PC-3 (cell line): ENCODE data around the gene ALCAM. TPM values are rescaled to one million over a fixed set of nuclear protein-coding genes. Genes with fewer than 3 reads are reported as not detected.

Experiments
- ATAC-seq: fragments of 200-7000 bp; cut with Tn5 transposase; 2 replicates; pipeline ENCODE4 v1.9.1; 2020; ENCODE audit warnings: mild to moderate bottlenecking, moderate library complexity
- BruUV-seq: library from RNA; stranded (reverse); fragments of 400-500 nt; replicated peaks from 2 replicates; lab custom pipeline; 2021; lab: Mats Ljungman, UMichigan
- CTCF ChIA-PET: fragments of 300-600 bp; sonication (Branson Sonifier 250); formaldehyde crosslinking; loops from one replicate; lab custom pipeline; 2022; ENCODE audit warnings: antibody characterized with exemption; lab: Charles Lee
- POLR2A ChIA-PET: fragments of 300-600 bp; sonication (Branson Sonifier 250); formaldehyde crosslinking; loops from one replicate; lab custom pipeline; 2022; ENCODE audit warnings: antibody characterized with exemption; ENCODE audit not compliant: unreplicated experiment; lab: Charles Lee
- DNase-seq: peaks from one replicate; pipeline ENCODE4 v3.0.0-alpha.2; 2015
- H2AFZ ChIP-seq: fragments of 300-600 bp; sonication (generic); 2 replicates; pipeline ENCODE4 v1.6.0; 2016; ENCODE audit warnings: antibody characterized with exemption, low read length
- H3F3A ChIP-seq: fragments of 300-600 bp; sonication (generic); one replicate; pipeline ENCODE4 v1.6.0; 2017; ENCODE audit warnings: antibody characterized with exemption, low read length, control low read depth, mild to moderate bottlenecking; ENCODE audit not compliant: unreplicated experiment
- H3K27ac ChIP-seq: fragments of 300-600 bp; sonication (generic); 2 replicates; pipeline ENCODE4 v1.5.1; 2016; ENCODE audit warnings: mild to moderate bottlenecking, low read length
- H3K27me3 ChIP-seq: fragments of 300-600 bp; sonication (generic); 2 replicates; pipeline ENCODE4 v1.6.1; 2016; ENCODE audit warnings: low read length, mixed read lengths
- H3K36me3 ChIP-seq: fragments of 300-600 bp; sonication (generic); 2 replicates; pipeline ENCODE4 v1.6.1; 2016; ENCODE audit warnings: low read depth, mixed run types, low read length, mixed read lengths
- H3K4me1 ChIP-seq: fragments of 300-600 bp; sonication (generic); 2 replicates; pipeline ENCODE4 v1.5.1; 2016; ENCODE audit warnings: low read length; ENCODE audit not compliant: insufficient read depth
- H3K4me2 ChIP-seq: fragments of 300-600 bp; sonication (generic); 2 replicates; pipeline ENCODE4 v1.6.0; 2016; ENCODE audit warnings: low read length
- H3K4me3 ChIP-seq: fragments of 300-600 bp; sonication (generic); 2 replicates; pipeline ENCODE4 v1.5.1; 2016; ENCODE audit warnings: mild to moderate bottlenecking, low read length, mixed read lengths
- H3K79me2 ChIP-seq: fragments of 300-600 bp; sonication (generic); 2 replicates; pipeline ENCODE4 v1.6.1; 2017; ENCODE audit warnings: low read length, mixed read lengths
- H3K9ac ChIP-seq: fragments of 300-600 bp; sonication (generic); 2 replicates; pipeline ENCODE4 v1.6.0; 2016; ENCODE audit warnings: mild to moderate bottlenecking, low read length
- H3K9me2 ChIP-seq: fragments of 300-600 bp; sonication (generic); replicated peaks from 2 replicates; pipeline ENCODE4 v1.6.1; 2016; ENCODE audit warnings: mixed run types, low read length, mixed read lengths
- H3K9me3 ChIP-seq: fragments of 300-600 bp; sonication (generic); 2 replicates; pipeline ENCODE4 v1.6.1; 2016; ENCODE audit warnings: low read length, mixed read lengths
- H4K20me1 ChIP-seq: fragments of 300-600 bp; sonication (generic); 2 replicates; pipeline ENCODE4 v1.6.1; 2016; ENCODE audit warnings: low read length, mixed read lengths
- CTCF ChIP-seq: fragments of 300-600 bp; sonication (generic); conservative IDR thresholded peaks from 2 replicates; pipeline ENCODE4 v1.5.1; 2017; ENCODE audit warnings: antibody characterized with exemption, low read depth, mild to moderate bottlenecking, low read length
- EZH2 ChIP-seq: fragments of 300-600 bp; sonication (generic); IDR thresholded peaks from one replicate; pipeline ENCODE4 v1.6.1; 2017; ENCODE audit warnings: antibody characterized with exemption, mild to moderate bottlenecking, low read length; ENCODE audit not compliant: unreplicated experiment
- EZH2phosphoT487 ChIP-seq: fragments of 300-600 bp; sonication (generic); IDR thresholded peaks from 2 replicates; pipeline ENCODE4 v1.6.1; 2018; ENCODE audit warnings: mild to moderate bottlenecking, antibody characterized with exemption, low read length, borderline replicate concordance
- intact Hi-C: fragments of 100-400 bp; cut with micrococcal nuclease; formaldehyde crosslinking; loops from 2 replicates; pipeline ENCODE4 v1.9.0; 2023
- total RNA-seq: library from RNA; depleted of rRNA; stranded (reverse); fragments of >200 nt; gene quantifications from 2 replicates; pipeline ENCODE4 v1.2.3, GENCODE V29; 2014

The ALCAM gene
- total RNA-seq, 1 experiment from 2014 or later, result 169 TPM

- peaks cover 24% of the 10 kb centered on the region for H3K4me1 ChIP-seq
- TF ChIP-seq EZH2phosphoT487 (no peak), EZH2 (no peak)
- no peaks in the 10 kb centered on the region for H3F3A ChIP-seq
- ATAC-seq (no peak), DNase-seq (no peak)
- peaks cover 98% of the 10 kb centered on the region for H3K79me2 ChIP-seq
- POLR2A ChIA-PET, result no interaction called here
- H3K27ac ChIP-seq, result no peak overlapping the region
- H2AFZ ChIP-seq, result no peak overlapping the region
- H4K20me1 ChIP-seq, result no peaks in the 10 kb centered on the region; the same call in 1 of the 2 replicates
- intact Hi-C loops, result no loop called here
- no peaks in the 10 kb centered on the region for H3K27me3 ChIP-seq
- no peaks in the 10 kb centered on the region for H3K9me3 ChIP-seq
- BruUV-seq, result no TSS peak
- no peak overlapping the region for H3K4me3 ChIP-seq
- no peak overlapping the region for H3K4me2 ChIP-seq
- CTCF ChIA-PET, result no interaction called here
- no peak overlapping the region for H3K9ac ChIP-seq
- H3K36me3 ChIP-seq, result peaks cover 2% of the 10 kb centered on the region; the same call in 1 of the 2 replicates
- no peaks in the 10 kb centered on the region for H3K9me2 ChIP-seq
Measured at GRCh38 chr3:105422645-105423044, 55.9 kb downstream of the ALCAM start.

- no peak for DNase-seq
- ChIA-PET CTCF (no interaction called here), POLR2A (interaction anchor here (0.8 kb wide), 1 partner anchor 22 kb away, joined by 6 read pairs; no protein-coding TSS in a partner anchor)
- Histone ChIP-seq H3F3A (no peaks in the 10 kb centered on the region), H3K4me2 (no peak overlapping the region), H3K27me3 (no peaks in the 10 kb centered on the region), H2AFZ (no peak overlapping the region), H3K9ac (no peak overlapping the region), H3K36me3 (peaks cover 2% of the 10 kb centered on the region; the same call in 1 of the 2 replicates), H3K9me2 (no peaks in the 10 kb centered on the region), H3K9me3 (no peaks in the 10 kb centered on the region), H4K20me1 (no peaks in the 10 kb centered on the region; the same call in 1 of the 2 replicates), H3K4me3 (no peak overlapping the region), H3K27ac (no peak overlapping the region), H3K79me2 (peaks cover 96% of the 10 kb centered on the region), H3K4me1 (peaks cover 16% of the 10 kb centered on the region)
- ATAC-seq, result no peak
- no TSS peak for BruUV-seq
- TF ChIP-seq EZH2 (no peak), EZH2phosphoT487 (no peak), CTCF (no peak)
- intact Hi-C loops, result no loop called here
Measured at GRCh38 chr3:105423397-105423796, 56.7 kb downstream of the ALCAM start.

DNA sequence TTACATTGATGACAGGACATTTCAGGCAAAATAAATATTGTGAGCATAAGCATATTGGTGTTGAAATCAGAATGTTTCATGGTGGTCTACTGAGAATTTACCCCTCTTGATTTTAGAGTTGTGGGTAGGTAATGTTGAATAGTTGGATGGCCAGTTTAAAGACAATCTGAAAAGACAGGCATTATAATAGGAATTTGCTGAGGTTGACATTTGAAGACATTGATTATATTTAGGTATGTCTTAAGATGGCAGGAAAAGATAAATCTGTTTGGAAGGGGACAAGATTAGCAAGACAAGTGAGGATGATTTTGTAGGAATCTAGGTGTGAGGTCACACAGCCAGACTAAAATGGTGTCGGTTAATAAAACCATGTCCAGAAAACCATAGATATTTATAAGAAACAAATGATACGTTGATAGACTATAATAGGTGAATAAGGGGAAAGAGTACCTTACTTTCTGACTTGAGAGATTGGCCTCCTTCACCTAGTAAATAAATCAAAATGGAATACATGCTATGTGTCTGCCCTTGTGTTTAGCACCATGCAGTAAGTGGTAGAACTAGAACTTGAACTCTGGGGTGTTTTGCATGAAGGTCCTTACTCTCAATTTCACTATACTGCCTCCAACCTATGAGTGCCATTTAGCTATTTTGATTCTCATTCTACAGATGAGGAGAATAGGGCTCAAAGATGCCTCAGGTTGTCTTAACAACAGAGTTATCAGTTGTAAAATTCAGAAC, 57.9 kb downstream of the ALCAM start:
- Histone ChIP-seq H3K79me2 (peaks cover 96% of the 10 kb centered on the region), H3K4me2 (peak overlapping the region; percentile 8; the same call in 1 of the 2 replicates), H3K4me1 (peaks cover 16% of the 10 kb centered on the region), H3K4me3 (no peak overlapping the region), H3K9ac (no peak overlapping the region), H3K9me2 (no peaks in the 10 kb centered on the region), H3K36me3 (peaks cover 2% of the 10 kb centered on the region; the same call in 1 of the 2 replicates), H3K9me3 (no peaks in the 10 kb centered on the region), H2AFZ (no peak overlapping the region), H4K20me1 (no peaks in the 10 kb centered on the region; the same call in 1 of the 2 replicates), H3F3A (no peaks in the 10 kb centered on the region), H3K27ac (no peak overlapping the region), H3K27me3 (no peaks in the 10 kb centered on the region)
- intact Hi-C loops, result no loop called here
- no peak for TF ChIP-seq EZH2
- TF ChIP-seq EZH2phosphoT487, result no peak
- TF ChIP-seq CTCF, result no peak
- ATAC-seq, result peak; percentile 39
- ChIA-PET POLR2A (no interaction called here), CTCF (no interaction called here)
- no TSS peak for BruUV-seq
- no peak for DNase-seq
